ENCODE results near the gene PIK3R1.

DNA sequence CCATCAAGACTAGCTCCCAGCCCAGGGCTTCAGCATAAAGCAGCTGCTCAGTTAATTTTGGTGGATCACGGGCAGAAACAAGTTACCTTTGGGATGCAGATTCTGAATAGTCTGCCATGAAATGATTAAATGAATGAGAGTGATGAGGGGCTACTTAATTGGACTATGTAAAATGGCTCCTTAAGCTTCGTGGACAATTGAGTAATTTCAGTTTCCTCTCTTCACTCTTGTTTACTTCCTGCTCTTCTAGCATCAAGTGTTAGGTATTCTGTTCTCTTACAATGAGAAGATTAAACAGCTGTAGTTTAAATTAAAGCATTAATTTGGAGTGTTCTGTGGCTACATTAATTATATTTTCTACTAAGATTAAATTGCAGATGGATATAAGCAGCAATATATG lies 28.1 kb downstream of the PIK3R1 start:
- TF ChIP-seq, protein P1, sequence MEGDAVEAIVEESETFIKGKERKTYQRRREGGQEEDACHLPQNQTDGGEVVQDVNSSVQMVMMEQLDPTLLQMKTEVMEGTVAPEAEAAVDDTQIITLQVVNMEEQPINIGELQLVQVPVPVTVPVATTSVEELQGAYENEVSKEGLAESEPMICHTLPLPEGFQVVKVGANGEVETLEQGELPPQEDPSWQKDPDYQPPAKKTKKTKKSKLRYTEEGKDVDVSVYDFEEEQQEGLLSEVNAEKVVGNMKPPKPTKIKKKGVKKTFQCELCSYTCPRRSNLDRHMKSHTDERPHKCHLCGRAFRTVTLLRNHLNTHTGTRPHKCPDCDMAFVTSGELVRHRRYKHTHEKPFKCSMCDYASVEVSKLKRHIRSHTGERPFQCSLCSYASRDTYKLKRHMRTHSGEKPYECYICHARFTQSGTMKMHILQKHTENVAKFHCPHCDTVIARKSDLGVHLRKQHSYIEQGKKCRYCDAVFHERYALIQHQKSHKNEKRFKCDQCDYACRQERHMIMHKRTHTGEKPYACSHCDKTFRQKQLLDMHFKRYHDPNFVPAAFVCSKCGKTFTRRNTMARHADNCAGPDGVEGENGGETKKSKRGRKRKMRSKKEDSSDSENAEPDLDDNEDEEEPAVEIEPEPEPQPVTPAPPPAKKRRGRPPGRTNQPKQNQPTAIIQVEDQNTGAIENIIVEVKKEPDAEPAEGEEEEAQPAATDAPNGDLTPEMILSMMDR (IDR thresholded peaks at IDR 0.05), result no peak
- TF ChIP-seq POLR2A (IDR thresholded peaks at IDR 0.05), result no peak
